Activated naive CD8-positive, alpha-beta T cell treated with anti-CD3 and anti-CD28 coated beads for 36 hours (primary cell): ENCODE measurements around the gene AP4S1. TPM values are rescaled to one million over a fixed set of nuclear protein-coding genes. Genes with fewer than 3 reads are reported as not detected.
A peak's percentile ranks its signal among the peaks of the same experiment; 100 is the strongest.
"Not testable (repeated sequence)": the region's sequence is repeated elsewhere in the genome, so short reads cannot be mapped to it uniquely, and the experiment has no call there.

Source experiments
- DNase-seq: peaks from one replicate; pipeline ENCODE4 v3.0.0; 2021
- H3K27ac Mint-ChIP-seq: one replicate; pipeline ENCODE4 v1.8.0; 2022; ENCODE audit warnings: mild to moderate bottlenecking, moderate library complexity, mixed read lengths
- H3K27me3 Mint-ChIP-seq: one replicate; pipeline ENCODE4 v1.8.0; 2022; ENCODE audit warnings: mild to moderate bottlenecking, mixed read lengths
- H3K36me3 Mint-ChIP-seq: one replicate; pipeline ENCODE4 v1.8.0; 2021; ENCODE audit warnings: mild to moderate bottlenecking, mixed read lengths
- H3K4me1 Mint-ChIP-seq: one replicate; pipeline ENCODE4 v1.8.0; 2021; ENCODE audit warnings: mixed read lengths
- H3K4me3 Mint-ChIP-seq: one replicate; pipeline ENCODE4 v1.8.0; 2022; ENCODE audit warnings: mild to moderate bottlenecking, moderate library complexity, mixed read lengths
- H3K9me3 Mint-ChIP-seq: one replicate; pipeline ENCODE4 v1.8.0; 2022; ENCODE audit warnings: mixed read lengths
- total RNA-seq, 2 experiments: library from RNA; stranded (reverse); gene quantifications; one replicate each; pipeline ENCODE4 v1.2.3, GENCODE V29; 2021

Gene AP4S1
- total RNA-seq, 2 experiments from 2014 or later = 7.3 to 8.8 TPM

DNA sequence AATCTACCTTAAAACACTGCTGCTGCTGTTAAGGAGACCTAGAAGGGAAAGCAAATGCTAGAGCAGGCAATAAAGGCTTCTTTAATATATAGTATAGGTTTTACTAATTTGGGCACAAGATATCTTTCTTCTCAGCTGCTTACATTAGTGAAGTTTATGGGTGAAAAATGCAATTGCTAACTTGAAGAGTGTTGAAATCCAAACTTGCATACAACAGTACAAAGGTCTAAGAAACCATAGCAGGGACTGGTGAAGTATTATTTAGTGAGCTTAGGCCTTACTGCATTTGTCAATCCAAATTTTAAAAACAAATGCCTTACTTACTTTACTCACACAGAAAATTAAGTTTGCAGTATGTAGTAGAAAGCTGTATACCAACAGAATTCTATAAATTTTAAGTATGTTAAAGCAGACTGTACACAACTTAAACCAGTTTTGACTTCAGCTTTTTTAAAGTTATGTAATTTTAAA, 1.4 kb upstream of the AP4S1 start:
- H3K4me3 Mint-ChIP-seq = peak overlapping the region; percentile 42
- DNase-seq = no peak
- peaks cover 27% of the 10 kb centered on the region for H3K36me3 Mint-ChIP-seq
- no peaks in the 10 kb centered on the region for H3K9me3 Mint-ChIP-seq
- H3K4me1 Mint-ChIP-seq = peaks cover 50% of the 10 kb centered on the region
- H3K27ac Mint-ChIP-seq = no peak overlapping the region
- H3K27me3 Mint-ChIP-seq = no peaks in the 10 kb centered on the region

DNA sequence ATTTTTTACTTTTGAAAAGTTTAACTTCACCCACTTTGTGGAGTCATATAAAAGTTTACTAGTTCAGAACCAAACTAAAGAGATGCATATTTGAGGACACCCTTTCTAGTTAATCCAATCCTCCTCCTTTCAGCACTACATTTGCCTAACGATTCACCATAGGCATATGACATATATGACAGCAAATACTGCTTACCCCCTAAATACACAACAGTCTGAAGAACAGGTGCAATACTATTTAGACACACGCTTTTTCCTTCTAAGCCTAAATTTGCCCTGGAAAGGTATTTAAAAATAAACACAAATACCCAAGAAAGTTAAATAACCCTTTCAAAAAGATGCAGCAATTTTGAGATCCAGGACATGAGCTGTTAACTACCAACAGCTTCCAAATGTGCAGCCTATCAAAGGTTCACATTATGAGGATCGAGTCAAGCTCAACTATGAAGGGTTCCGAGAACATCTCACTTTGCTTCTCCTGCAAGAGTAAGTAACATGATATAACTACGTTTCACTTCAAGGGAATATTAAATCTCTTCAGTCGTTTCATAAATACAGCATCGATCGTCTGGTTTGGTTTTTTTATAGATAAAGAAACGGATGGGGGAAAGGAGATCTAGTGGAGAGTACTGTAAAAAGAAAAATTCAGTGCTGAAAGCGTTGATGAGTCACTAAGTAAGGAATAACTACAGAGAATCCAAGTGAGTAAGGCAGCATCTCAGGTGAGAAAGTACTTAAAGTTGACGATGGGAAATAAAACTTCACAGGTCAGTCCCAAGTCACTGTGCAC, 677 bp upstream of the AP4S1 start:
- Mint-ChIP-seq H3K4me3 (peak overlapping the region; percentile 88), H3K4me1 (peaks cover 50% of the 10 kb centered on the region), H3K9me3 (no peaks in the 10 kb centered on the region), H3K36me3 (peaks cover 27% of the 10 kb centered on the region), H3K27ac (peak overlapping the region; percentile 84), H3K27me3 (no peaks in the 10 kb centered on the region)
- no peak for DNase-seq

DNA sequence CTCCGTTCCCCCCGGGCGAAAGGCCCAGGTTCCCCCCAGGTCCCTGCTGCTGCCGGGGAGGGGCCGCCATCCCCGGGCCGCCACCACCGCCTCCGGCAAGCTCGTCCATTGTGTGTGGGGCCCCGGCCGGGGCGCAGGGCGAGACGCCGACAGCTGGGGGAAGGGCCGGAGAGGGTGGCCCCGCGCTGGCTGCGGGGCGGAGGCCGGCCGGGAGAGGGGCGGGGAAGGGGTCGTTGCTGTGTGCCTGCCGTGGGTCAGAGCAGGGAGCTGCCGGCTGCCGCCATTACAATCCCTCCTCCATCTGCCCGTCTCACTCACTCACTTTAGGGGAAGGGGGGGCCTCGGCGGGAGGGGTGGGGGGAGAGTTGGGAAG, 614 bp downstream of the AP4S1 start, which contains the start of gene STRN3:
STRN3 (minus strand) TSS at position 303 of the 373 bp plus-strand sequence; CDS start at position 109, 194 bp downstream.
- H3K27me3 Mint-ChIP-seq = no peaks in the 10 kb centered on the region
- peaks cover 53% of the 10 kb centered on the region for H3K4me1 Mint-ChIP-seq

DNA sequence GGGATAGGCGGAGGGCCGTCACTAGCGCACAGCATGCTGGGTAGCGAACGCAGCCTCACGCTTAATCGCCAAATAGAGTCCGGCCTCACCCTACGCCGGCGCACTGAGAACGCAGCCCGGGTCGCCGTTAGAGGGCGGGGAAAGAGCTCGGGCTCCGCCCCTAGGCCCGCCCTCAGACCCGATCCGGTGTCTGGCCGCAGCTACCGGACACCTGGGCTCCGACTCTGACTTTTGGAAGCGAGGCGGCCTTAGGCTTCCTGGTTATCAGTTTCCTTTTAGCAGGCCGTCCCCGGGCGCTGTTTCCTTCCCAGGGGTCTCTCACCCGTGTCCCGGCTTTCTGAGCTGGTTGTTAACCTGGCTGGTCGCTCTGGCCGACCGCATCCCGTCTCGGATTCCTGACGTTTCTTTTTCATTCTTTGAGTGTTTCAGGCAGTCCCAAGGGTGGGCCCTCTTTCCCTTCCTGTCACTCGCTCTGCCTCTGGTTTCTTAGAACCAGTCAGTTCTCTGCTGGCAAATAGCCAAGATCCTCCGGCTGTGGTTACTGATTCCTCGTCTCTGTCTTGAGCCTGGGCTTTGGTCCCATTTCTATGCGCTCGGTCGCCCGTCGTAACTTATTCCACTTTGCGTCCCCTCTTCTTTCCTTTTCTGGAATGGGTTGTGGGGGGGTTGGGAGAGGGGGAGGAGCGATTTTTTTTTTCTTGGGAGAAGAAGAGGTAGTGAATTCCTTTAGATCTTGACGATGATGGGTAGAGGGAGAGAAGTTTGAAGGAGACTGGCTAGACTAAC, 1.2 kb downstream of the AP4S1 start:
- Mint-ChIP-seq H3K27me3 (no peaks in the 10 kb centered on the region), H3K36me3 (peaks cover 20% of the 10 kb centered on the region), H3K9me3 (no peaks in the 10 kb centered on the region), H3K4me3 (peak overlapping the region; percentile 88), H3K27ac (peak overlapping the region; percentile 98), H3K4me1 (peaks cover 56% of the 10 kb centered on the region)
- peak; percentile 91 for DNase-seq

More for the DNA sequence above, 614 bp downstream of the AP4S1 start, which contains the start of gene STRN3:
- no peak for DNase-seq
- Mint-ChIP-seq H3K4me3 (peak within 1 kb of the TSS; percentile 88), H3K36me3 (peaks cover 26% of the 10 kb centered on the region), H3K9me3 (no peaks in the 10 kb centered on the region), H3K27ac (peak within 1 kb of the TSS; percentile 98)

DNA sequence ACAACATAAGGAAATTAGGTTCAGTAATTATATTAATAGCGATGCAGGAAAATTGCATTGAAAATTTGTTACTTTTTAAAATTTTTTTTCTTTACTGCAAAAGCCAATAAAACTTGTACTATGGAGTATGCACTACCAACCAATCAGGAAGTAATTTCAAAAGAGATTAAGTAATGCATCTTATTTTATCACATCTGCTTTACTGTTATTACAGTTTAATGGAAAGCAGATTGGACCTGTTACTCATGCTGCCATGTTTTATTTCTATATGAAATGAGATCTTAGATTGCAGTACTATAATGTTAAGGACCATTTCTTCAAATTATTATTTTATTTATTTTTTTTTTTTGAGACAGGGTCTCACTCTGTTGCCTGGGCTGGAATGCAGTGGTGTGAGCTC, 2.4 kb downstream of the AP4S1 start:
- peaks cover 63% of the 10 kb centered on the region for H3K4me1 Mint-ChIP-seq
- DNase-seq = no peak
- no peak overlapping the region for H3K4me3 Mint-ChIP-seq
- H3K36me3 Mint-ChIP-seq = peaks cover 14% of the 10 kb centered on the region
- no peak overlapping the region for H3K27ac Mint-ChIP-seq
- H3K9me3 Mint-ChIP-seq = no peaks in the 10 kb centered on the region
- no peaks in the 10 kb centered on the region for H3K27me3 Mint-ChIP-seq

DNA sequence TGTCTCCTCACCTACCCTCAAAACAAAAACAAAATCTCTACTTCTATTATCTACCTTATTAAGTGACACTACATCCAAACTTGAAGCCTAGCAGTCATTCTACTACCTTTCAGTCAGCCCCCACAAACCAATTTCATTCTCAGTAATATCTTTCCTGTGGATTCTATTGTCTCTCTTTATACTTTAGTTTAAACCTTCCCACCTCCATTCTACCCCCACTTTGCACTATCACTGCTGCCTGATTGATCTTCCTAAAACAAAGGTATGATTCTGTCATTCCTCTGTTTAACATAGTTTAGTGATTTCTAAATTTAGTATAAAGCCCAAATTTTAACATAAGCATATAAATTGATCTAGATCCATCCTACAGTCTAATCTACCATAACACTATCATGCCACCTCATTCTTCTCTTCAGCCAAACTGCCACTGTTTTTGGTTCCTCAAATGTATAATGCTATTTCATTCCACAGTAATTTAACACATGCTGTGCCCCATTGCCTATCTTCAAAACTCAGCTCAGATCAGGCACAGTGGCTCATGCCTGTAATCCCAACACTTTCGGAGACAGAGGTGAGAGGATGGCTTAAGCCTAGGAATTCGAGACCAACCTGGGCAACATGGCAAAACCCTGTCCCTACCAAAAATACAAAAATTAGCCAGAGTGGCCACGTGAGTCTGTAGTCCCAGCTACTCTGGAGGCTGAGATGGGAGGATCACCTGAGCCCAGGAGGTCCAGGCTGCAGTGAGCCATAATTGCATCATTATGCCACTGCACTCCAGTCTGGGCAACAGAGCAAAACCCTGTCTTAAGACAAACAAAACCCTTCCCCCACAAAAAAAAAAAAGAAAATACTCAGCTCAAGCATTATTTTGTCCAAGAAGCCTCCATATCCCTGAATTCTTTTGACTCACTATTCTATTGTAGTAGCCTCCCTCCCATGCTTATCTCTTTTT, 3.8 kb downstream of the AP4S1 start:
- Mint-ChIP-seq H3K4me3 (peak overlapping the region; percentile 5), H3K36me3 (peaks cover 12% of the 10 kb centered on the region), H3K4me1 (peaks cover 59% of the 10 kb centered on the region), H3K9me3 (no peaks in the 10 kb centered on the region), H3K27ac (peak overlapping the region; percentile 49), H3K27me3 (no peaks in the 10 kb centered on the region)
- no peak for DNase-seq

DNA sequence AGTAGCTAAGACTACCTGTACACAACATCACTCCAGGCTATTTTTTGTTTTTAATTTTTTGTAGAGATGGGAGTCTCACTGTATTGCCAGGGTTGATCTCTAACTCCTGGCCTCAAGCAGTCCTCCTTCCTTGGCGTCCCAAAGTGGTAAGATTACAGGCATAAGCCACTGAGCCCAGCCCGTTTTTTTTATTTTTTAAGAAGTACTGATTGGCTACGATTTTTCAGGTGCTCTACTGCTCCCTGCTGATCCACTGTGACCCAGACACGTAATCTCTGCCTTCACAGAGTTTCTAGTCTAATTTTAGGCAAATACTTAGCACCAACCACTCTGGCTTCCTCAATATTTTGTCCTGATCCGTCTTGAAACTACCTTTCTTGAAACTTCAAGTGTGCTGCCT, 5.0 kb downstream of the AP4S1 start:
- Mint-ChIP-seq H3K4me1 (peaks cover 53% of the 10 kb centered on the region), H3K4me3 (no peak overlapping the region), H3K36me3 (peaks cover 8% of the 10 kb centered on the region), H3K27ac (peak overlapping the region; percentile 21), H3K9me3 (no peaks in the 10 kb centered on the region), H3K27me3 (no peaks in the 10 kb centered on the region)
- DNase-seq = no peak

DNA sequence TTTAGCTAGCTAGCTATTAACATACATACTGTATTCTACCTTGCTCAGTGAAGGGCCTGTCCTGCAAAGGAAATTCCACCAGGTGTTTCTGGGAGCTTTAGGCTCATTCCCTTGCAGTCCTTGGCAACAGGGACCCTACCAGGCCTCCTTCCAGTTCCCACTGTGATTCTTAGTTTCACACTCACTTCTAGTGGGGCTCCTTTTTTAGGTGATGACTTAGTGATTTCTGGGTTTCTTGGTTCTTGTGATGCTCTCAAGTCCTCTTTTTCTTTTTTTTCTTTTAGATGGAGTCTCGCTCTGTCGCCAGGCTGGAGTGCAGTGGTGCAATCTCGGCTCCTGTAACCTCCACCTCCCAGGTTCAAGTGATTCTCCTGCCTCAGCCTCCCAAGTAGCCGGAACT, 11.1 kb downstream of the AP4S1 start:
- Mint-ChIP-seq H3K9me3 (no peaks in the 10 kb centered on the region), H3K36me3 (peaks cover 2% of the 10 kb centered on the region), H3K4me1 (peaks cover 24% of the 10 kb centered on the region), H3K4me3 (no peak overlapping the region), H3K27me3 (no peaks in the 10 kb centered on the region), H3K27ac (no peak overlapping the region)
- DNase-seq = no peak

DNA sequence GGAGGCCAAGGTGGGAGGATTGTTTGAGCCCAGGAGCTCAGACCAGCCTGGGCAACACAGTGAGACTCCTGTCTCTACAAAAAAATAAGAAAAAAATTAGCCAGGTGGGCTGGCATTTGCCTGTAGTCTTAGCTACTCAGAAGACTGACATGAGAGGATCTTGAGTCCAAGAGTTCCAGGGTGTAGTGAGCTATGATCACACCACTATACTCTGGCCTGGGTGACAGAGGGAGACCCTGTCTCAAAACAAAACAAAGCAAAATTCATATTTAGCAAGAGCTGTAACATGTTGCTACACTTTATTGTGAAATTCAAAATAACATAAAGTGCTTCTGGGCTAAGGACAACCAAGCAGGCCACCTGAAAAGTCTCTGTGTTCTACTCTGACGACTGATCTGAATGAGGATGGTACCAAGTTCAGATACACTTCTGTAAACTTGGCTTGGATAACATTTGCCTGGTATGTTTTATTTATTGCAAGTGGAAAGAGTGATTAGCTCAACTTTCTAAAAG, 12.3 kb downstream of the AP4S1 start:
- H3K9me3 Mint-ChIP-seq = no peaks in the 10 kb centered on the region
- H3K27me3 Mint-ChIP-seq = no peaks in the 10 kb centered on the region
- no peak overlapping the region for H3K4me3 Mint-ChIP-seq
- DNase-seq = no peak
- peaks cover 13% of the 10 kb centered on the region for H3K4me1 Mint-ChIP-seq
- H3K36me3 Mint-ChIP-seq = peaks cover 2% of the 10 kb centered on the region
- H3K27ac Mint-ChIP-seq = no peak overlapping the region

DNA sequence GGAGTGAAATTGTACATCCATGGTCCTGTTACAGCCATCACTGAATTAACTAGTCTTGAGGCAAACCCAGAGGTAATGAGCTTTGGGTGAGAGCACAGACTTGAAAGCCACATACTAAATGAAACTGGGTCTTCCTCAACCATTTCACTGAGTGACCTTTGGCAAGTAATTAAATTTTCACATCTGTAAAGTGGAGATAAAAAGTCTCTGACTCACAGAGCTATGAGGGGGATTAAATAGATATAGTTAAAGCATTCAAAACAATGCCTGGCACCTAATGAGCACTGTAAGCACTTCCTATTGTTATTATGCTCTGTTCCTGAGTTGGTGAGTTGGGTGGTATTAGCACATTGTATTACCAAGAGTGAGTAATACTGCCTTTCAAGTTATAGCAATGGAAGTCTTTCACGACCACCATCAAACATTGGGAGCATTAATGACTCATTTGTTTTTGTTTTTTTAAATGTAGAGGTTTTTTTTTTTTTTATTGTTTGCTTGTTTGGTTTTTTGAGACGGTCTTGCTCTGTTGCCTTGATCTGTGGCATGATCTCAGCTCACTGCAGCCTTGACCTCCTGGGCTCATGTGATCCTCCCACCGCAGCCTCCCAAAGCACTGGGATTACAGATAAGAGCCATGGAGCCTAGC, 13.2 kb downstream of the AP4S1 start:
- Mint-ChIP-seq H3K27me3 (no peaks in the 10 kb centered on the region), H3K4me1 (peaks cover 8% of the 10 kb centered on the region), H3K4me3 (no peak overlapping the region), H3K9me3 (no peaks in the 10 kb centered on the region), H3K36me3 (no peaks in the 10 kb centered on the region), H3K27ac (peak overlapping the region; percentile 12)
- DNase-seq = no peak

DNA sequence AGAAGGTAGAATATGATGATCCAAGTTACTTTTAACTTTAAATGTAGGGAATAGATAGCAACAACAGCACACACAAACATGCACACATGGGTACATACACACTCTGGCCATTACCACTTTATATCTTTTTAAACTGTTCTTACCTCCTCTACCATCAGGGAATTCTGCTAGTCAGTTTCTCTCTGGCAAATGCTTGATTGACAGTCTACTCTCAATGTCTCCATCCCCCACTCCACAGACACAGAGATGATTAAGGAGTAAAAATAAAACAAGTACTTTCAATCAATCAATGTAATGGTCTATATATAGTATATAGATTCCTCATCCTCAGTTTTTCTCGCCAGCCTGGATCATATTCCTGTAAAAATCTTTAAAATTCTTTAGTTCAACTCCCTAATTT, 16.9 kb downstream of the AP4S1 start:
- peaks cover 9% of the 10 kb centered on the region for H3K4me1 Mint-ChIP-seq
- DNase-seq = no peak
- no peaks in the 10 kb centered on the region for H3K27me3 Mint-ChIP-seq
- no peak overlapping the region for H3K4me3 Mint-ChIP-seq
- peaks cover 3% of the 10 kb centered on the region for H3K36me3 Mint-ChIP-seq
- no peak overlapping the region for H3K27ac Mint-ChIP-seq
- no peaks in the 10 kb centered on the region for H3K9me3 Mint-ChIP-seq

DNA sequence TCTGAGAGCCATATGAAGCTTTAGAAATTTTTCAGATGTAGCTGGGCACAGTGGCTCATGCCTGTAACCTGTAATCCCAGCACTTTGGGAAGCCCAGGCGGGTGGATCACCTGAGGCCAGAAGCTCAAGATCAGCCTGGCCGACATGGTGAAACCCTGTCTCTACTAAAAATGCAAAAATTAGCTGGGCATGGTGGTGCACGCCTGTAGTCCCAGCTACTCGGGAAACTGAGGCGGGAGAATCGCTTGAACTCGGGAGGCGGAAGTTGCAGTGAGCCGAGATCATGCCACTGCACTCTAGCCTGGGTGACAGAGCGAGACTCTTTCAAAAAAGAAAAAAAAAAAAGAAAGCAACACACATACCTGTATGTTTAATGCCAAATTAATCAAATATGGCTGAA, 17.4 kb downstream of the AP4S1 start:
- H3K9me3 Mint-ChIP-seq, H3K27me3 Mint-ChIP-seq, H3K27ac Mint-ChIP-seq, H3K4me1 Mint-ChIP-seq, H3K4me3 Mint-ChIP-seq, DNase-seq, H3K36me3 Mint-ChIP-seq: not testable (repeated sequence)

DNA sequence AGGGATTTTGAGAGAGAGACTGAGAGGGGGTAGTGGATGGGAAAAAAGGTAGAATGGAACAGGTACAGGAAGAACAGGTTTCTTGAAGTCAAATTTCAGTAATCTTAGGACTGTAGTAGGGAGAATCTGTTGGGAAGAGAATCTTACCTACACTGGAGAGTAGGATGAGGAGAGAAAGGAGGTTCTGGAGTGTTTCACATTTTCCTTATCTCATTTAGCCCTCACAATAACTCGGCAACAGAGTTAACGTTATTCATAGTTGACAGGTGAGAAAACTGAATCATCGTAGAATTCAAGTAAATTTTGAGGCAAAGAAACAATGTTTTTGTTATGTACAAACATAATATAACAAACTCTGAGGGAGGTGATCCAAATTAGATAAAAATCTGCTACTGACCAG, 17.9 kb downstream of the AP4S1 start:
- DNase-seq = no peak
- H3K27ac Mint-ChIP-seq = no peak overlapping the region
- no peaks in the 10 kb centered on the region for H3K27me3 Mint-ChIP-seq
- no peaks in the 10 kb centered on the region for H3K9me3 Mint-ChIP-seq
- H3K36me3 Mint-ChIP-seq = peaks cover 3% of the 10 kb centered on the region
- no peak overlapping the region for H3K4me3 Mint-ChIP-seq
- H3K4me1 Mint-ChIP-seq = peaks cover 7% of the 10 kb centered on the region

DNA sequence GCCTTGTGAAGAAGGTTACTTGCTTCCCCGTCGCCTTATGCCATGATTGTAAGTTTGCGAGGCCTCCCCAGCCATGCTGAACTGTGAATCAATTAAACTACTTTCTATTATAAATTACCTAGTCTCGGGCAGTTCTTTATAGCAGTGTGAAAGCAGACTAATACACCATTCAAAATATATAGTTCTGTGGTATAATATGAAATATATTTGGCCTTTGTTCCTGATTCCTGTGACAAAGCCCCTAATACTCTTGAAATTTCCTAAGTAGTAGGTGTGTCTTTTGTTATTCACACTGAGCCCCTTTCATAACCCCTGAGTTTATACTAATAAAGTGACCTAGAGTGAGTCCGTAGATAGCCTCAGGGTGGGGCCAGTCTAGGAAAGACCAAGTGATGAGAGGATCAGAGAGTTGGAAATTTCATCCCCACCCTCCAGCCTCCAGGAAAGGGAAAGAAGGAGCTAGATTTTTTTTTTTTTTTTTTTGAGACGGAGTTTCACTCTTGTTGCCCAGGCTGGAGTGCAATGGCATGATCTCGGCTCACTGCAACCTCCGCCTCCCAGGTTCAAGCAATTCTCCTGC, 20.1 kb downstream of the AP4S1 start:
- H3K9me3 Mint-ChIP-seq = no peaks in the 10 kb centered on the region
- H3K27ac Mint-ChIP-seq = no peak overlapping the region
- no peak overlapping the region for H3K4me3 Mint-ChIP-seq
- H3K36me3 Mint-ChIP-seq = peaks cover 4% of the 10 kb centered on the region
- peaks cover 3% of the 10 kb centered on the region for H3K4me1 Mint-ChIP-seq
- DNase-seq = no peak
- no peaks in the 10 kb centered on the region for H3K27me3 Mint-ChIP-seq
